ENCODE measurements around the gene PTGFRN.
"Not testable (repeated sequence)": the region's sequence is repeated elsewhere in the genome, so short reads cannot be mapped to it uniquely, and the experiment has no call there.

PTGFRN gene

GRCh38 chr1:116909512-116910378, at the start of gene PTGFRN:
TSS of gene PTGFRN (plus strand) at chr1:116909916. CDS start at chr1:116910204, 288 bp downstream.
- DNase-seq (ENCODE audit: extremely low spot score): peak; percentile 87
- POLR2A ChIA-PET: interaction anchor here (0.6 to 2.3 kb wide), 4 partner anchors 10 to 150 kb away, joined by 3 to 7 read pairs (median 4); partner anchors contain the start of gene TTF2
- TF ChIP-seq SUZ12 (IDR thresholded peaks at IDR 0.05): no peak
- TF ChIP-seq FOXA1 (IDR thresholded peaks at IDR 0.05): no peak
- peak; percentile 49; the same call in 1 of the 2 replicates for TF ChIP-seq CTBP1 (IDR thresholded peaks at IDR 0.05; ENCODE audit: borderline replicate concordance)
- TF ChIP-seq BHLHE40 (IDR thresholded peaks at IDR 0.05; ENCODE audit: borderline replicate concordance): no peak
- TF ChIP-seq L3MBTL2 (conservative IDR thresholded peaks at IDR 0.05): peak; percentile 53
- TF ChIP-seq FOXK2 (IDR thresholded peaks at IDR 0.05): no peak
- no peak for TF ChIP-seq FOXM1 (IDR thresholded peaks at IDR 0.05; ENCODE audit: borderline replicate concordance)
- TF ChIP-seq PKNOX1 (IDR thresholded peaks at IDR 0.05): no peak
- CTCF ChIA-PET: interaction anchor here (0.6 to 1.6 kb wide), 2 partner anchors 18 to 145 kb away, joined by 3 to 4 read pairs; no protein-coding TSS in a partner anchor

GRCh38 chr1:116860167-116860566, 49.5 kb upstream of the PTGFRN start:
- CTCF ChIA-PET; POLR2A ChIA-PET; DNase-seq (ENCODE audit: extremely low spot score): not testable (repeated sequence)

GRCh38 chr1:116861137-116861536, 48.6 kb upstream of the PTGFRN start:
- DNase-seq (ENCODE audit: extremely low spot score): no peak
- no peak for TF ChIP-seq NFRKB (IDR thresholded peaks at IDR 0.05)
- TF ChIP-seq TARDBP (IDR thresholded peaks at IDR 0.05): no peak
- TF ChIP-seq HDGF (IDR thresholded peaks at IDR 0.05; ENCODE audit: borderline replicate concordance): no peak
- no peak for TF ChIP-seq BHLHE40 (IDR thresholded peaks at IDR 0.05; ENCODE audit: borderline replicate concordance)
- TF ChIP-seq FOXM1 (IDR thresholded peaks at IDR 0.05; ENCODE audit: borderline replicate concordance): no peak
- no peak for TF ChIP-seq ZNF384 (IDR thresholded peaks at IDR 0.05)
- TF ChIP-seq ELF4 (IDR thresholded peaks at IDR 0.05): no peak
- no peak for TF ChIP-seq FOXA1 (IDR thresholded peaks at IDR 0.05)
- TF ChIP-seq PKNOX1 (IDR thresholded peaks at IDR 0.05): no peak
- TF ChIP-seq ARNT (IDR thresholded peaks at IDR 0.05): no peak
- CTCF ChIA-PET: interaction anchor here (0.6 kb wide), 2 partner anchors 20 to 122 kb away, joined by 3 read pairs; no protein-coding TSS in a partner anchor
- POLR2A ChIA-PET: no interaction called here

GRCh38 chr1:116863031-116863430, 46.7 kb upstream of the PTGFRN start:
- DNase-seq (ENCODE audit: extremely low spot score); POLR2A ChIA-PET: not testable (repeated sequence)

GRCh38 chr1:116866478-116866877, 43.2 kb upstream of the PTGFRN start:
- CTCF ChIA-PET; POLR2A ChIA-PET; DNase-seq (ENCODE audit: extremely low spot score): not testable (repeated sequence)

More at GRCh38 chr1:116863031-116863430, 46.7 kb upstream of the PTGFRN start:
- CTCF ChIA-PET: not testable (repeated sequence)

- ChIA-PET POLR2A (no interaction called here), CTCF (interaction anchor here (1.0 kb wide), 1 partner anchor 10 kb away, joined by 4 read pairs; no protein-coding TSS in a partner anchor)
- TF ChIP-seq L3MBTL2 (conservative IDR thresholded peaks at IDR 0.05) (no peak), CTBP1 (IDR thresholded peaks at IDR 0.05; ENCODE audit: borderline replicate concordance) (no peak), SUZ12 (IDR thresholded peaks at IDR 0.05) (no peak), LEF1 (IDR thresholded peaks at IDR 0.05; ENCODE audit: borderline replicate concordance) (no peak), PKNOX1 (IDR thresholded peaks at IDR 0.05) (no peak), FOXA1 (IDR thresholded peaks at IDR 0.05) (no peak), BHLHE40 (IDR thresholded peaks at IDR 0.05; ENCODE audit: borderline replicate concordance) (no peak), SP1 (IDR thresholded peaks at IDR 0.05) (no peak), HDGF (IDR thresholded peaks at IDR 0.05; ENCODE audit: borderline replicate concordance) (no peak), ELF4 (IDR thresholded peaks at IDR 0.05) (no peak), TARDBP (IDR thresholded peaks at IDR 0.05) (no peak), ZNF384 (IDR thresholded peaks at IDR 0.05) (no peak), FOXK2 (IDR thresholded peaks at IDR 0.05) (no peak), ARNT (IDR thresholded peaks at IDR 0.05) (no peak)
- no peak for DNase-seq (ENCODE audit: extremely low spot score)
These were observed 41.3 kb upstream of the PTGFRN start for GRCh38 chr1:116868385-116868784.

GRCh38 chr1:116869611-116870010, 40.1 kb upstream of the PTGFRN start:
- CTCF ChIA-PET: no interaction called here
- POLR2A ChIA-PET: no interaction called here
- TF ChIP-seq CTBP1 (IDR thresholded peaks at IDR 0.05; ENCODE audit: borderline replicate concordance) (no peak), BHLHE40 (IDR thresholded peaks at IDR 0.05; ENCODE audit: borderline replicate concordance) (no peak), SP1 (IDR thresholded peaks at IDR 0.05) (no peak), L3MBTL2 (conservative IDR thresholded peaks at IDR 0.05) (no peak), FOXA1 (IDR thresholded peaks at IDR 0.05) (no peak), ELF4 (IDR thresholded peaks at IDR 0.05) (no peak), TARDBP (IDR thresholded peaks at IDR 0.05) (no peak), ARNT (IDR thresholded peaks at IDR 0.05) (no peak), ZNF384 (IDR thresholded peaks at IDR 0.05) (no peak), HDGF (IDR thresholded peaks at IDR 0.05; ENCODE audit: borderline replicate concordance) (no peak), FOXM1 (IDR thresholded peaks at IDR 0.05; ENCODE audit: borderline replicate concordance) (no peak)
- no peak for DNase-seq (ENCODE audit: extremely low spot score)

All from HEK293T (cell line).